IMR-90 (cell line): ENCODE results near the gene ITGA4. TPM values are rescaled to one million over a fixed set of nuclear protein-coding genes. Genes with fewer than 3 reads are reported as not detected.

Source experiments
- ATAC-seq: fragments of 200-7000 bp; cut with Tn5 transposase; 2 replicates; pipeline ENCODE4 v1.9.1; 2020; ENCODE audit warnings: low read depth, mild to moderate bottlenecking, moderate library complexity
- BruUV-seq: library from RNA; stranded (reverse); fragments of 400-500 nt; replicated peaks from 2 replicates; lab custom pipeline; 2021; lab: Mats Ljungman, UMichigan
- CTCF ChIA-PET: fragments of 300-600 bp; formaldehyde crosslinking; extraction: SDS; loops from one replicate; lab custom pipeline; 2021; ENCODE audit warnings: antibody characterized with exemption; lab: Yijun Ruan, JAX
- POLR2A ChIA-PET: fragments of 300-600 bp; sonication (Branson Sonifier 250); formaldehyde crosslinking; loops from one replicate; lab custom pipeline; 2022; ENCODE audit warnings: antibody characterized with exemption; ENCODE audit not compliant: unreplicated experiment; lab: Charles Lee
- DNase-seq: peaks from one replicate; pipeline ENCODE4 v3.0.0; 2013
- H2AFZ ChIP-seq: replicated peaks from 2 replicates; pipeline ENCODE3; 2013; ENCODE audit warnings: low read length, mild to moderate bottlenecking; ENCODE audit not compliant: poor library complexity
- H2AK5ac ChIP-seq: 2 replicates; pipeline ENCODE4 v1.6.1; 2013; ENCODE audit warnings: low read depth, low read length, inconsistent platforms
- H2AK9ac ChIP-seq: replicated peaks from 2 replicates; pipeline ENCODE3; 2013; ENCODE audit warnings: mild to moderate bottlenecking, low read depth, low read length, moderate library complexity; ENCODE audit not compliant: poor library complexity
- H2BK120ac ChIP-seq: 2 replicates; pipeline ENCODE4 v1.6.1; 2013; ENCODE audit warnings: low read depth, low read length, inconsistent platforms
- H2BK15ac ChIP-seq: 3 replicates; pipeline ENCODE4 v1.6.1; 2013; ENCODE audit warnings: low read depth, low read length, inconsistent platforms
- H2BK20ac ChIP-seq: 2 replicates; pipeline ENCODE4 v1.6.1; 2013; ENCODE audit warnings: low read depth, mild to moderate bottlenecking, inconsistent platforms, low read length, moderate library complexity
- H2BK5ac ChIP-seq: 2 replicates; pipeline ENCODE4 v1.6.1; 2013; ENCODE audit warnings: mild to moderate bottlenecking, low read depth, low read length, inconsistent platforms; ENCODE audit not compliant: poor library complexity, severe bottlenecking
- H3K14ac ChIP-seq: replicated peaks from 2 replicates; pipeline ENCODE4 v1.6.1; 2013; ENCODE audit warnings: low read depth, low read length, inconsistent platforms
- H3K18ac ChIP-seq: 2 replicates; pipeline ENCODE4 v1.6.1; 2013; ENCODE audit warnings: low read depth, low read length, control low read depth
- H3K23ac ChIP-seq: 2 replicates; pipeline ENCODE4 v1.6.1; 2013; ENCODE audit warnings: low read depth, low read length, inconsistent platforms
- H3K27ac ChIP-seq: 2 replicates; pipeline ENCODE4 v1.5.1; 2013; ENCODE audit warnings: mild to moderate bottlenecking, control low read depth, low read length; ENCODE audit not compliant: insufficient read depth
- H3K27me3 ChIP-seq: 2 replicates; pipeline ENCODE4 v1.6.1; 2013; ENCODE audit warnings: low read length; ENCODE audit not compliant: control insufficient read depth, insufficient read depth
- H3K36me3 ChIP-seq: 2 replicates; pipeline ENCODE4 v1.6.1; 2013; ENCODE audit warnings: low read length, mixed read lengths; ENCODE audit not compliant: control insufficient read depth, insufficient read depth
- H3K4ac ChIP-seq: 2 replicates; pipeline ENCODE4 v1.6.1; 2013; ENCODE audit warnings: low read depth, low read length, inconsistent platforms
- H3K4me1 ChIP-seq: 2 replicates; pipeline ENCODE4 v1.6.1; 2013; ENCODE audit warnings: low read length, mixed read lengths; ENCODE audit not compliant: control insufficient read depth, insufficient read depth
- H3K4me2 ChIP-seq: 2 replicates; pipeline ENCODE4 v1.6.1; 2013; ENCODE audit warnings: low read depth, mild to moderate bottlenecking, control low read depth, low read length, moderate library complexity
- H3K4me3 ChIP-seq: 2 replicates; pipeline ENCODE4 v1.5.1; 2013; ENCODE audit warnings: low read depth, mild to moderate bottlenecking, control low read depth, low read length, moderate library complexity; ENCODE audit not compliant: insufficient read depth
- H3K56ac ChIP-seq: 2 replicates; pipeline ENCODE4 v1.6.1; 2013; ENCODE audit warnings: low read length, inconsistent platforms; ENCODE audit not compliant: insufficient read depth; ENCODE audit errors: extremely low read depth
- H3K79me1 ChIP-seq, 2 experiments: 2 replicates each; pipeline ENCODE4 v1.6.1; 2013; ENCODE audit warnings: low read length in 2 of 2, inconsistent platforms in 1 of 2, low read depth in 1 of 2
- H3K9ac ChIP-seq: 2 replicates; pipeline ENCODE4 v1.6.1; 2013; ENCODE audit warnings: low read depth, low read length, control low read depth
- H3K9me1 ChIP-seq: 2 replicates; pipeline ENCODE4 v1.6.1; 2013; ENCODE audit warnings: low read length, inconsistent platforms; ENCODE audit not compliant: insufficient read depth
- H3K9me3 ChIP-seq: 2 replicates; pipeline ENCODE4 v1.6.1; 2013; ENCODE audit warnings: low read length; ENCODE audit not compliant: control insufficient read depth, insufficient read depth
- H4K20me1 ChIP-seq: 2 replicates; pipeline ENCODE4 v1.6.1; 2013; ENCODE audit warnings: low read length, inconsistent platforms; ENCODE audit not compliant: insufficient read depth
- H4K5ac ChIP-seq: 2 replicates; pipeline ENCODE4 v1.6.1; 2013; ENCODE audit warnings: mild to moderate bottlenecking, low read depth, low read length, control low read depth
- H4K8ac ChIP-seq, 2 experiments: 2 replicates each; pipeline ENCODE4 v1.6.1; 2013; ENCODE audit warnings: low read depth in 2 of 2, low read length in 2 of 2, control low read depth in 1 of 2, inconsistent platforms in 1 of 2
- H4K91ac ChIP-seq: 2 replicates; pipeline ENCODE4 v1.6.1; 2013; ENCODE audit warnings: low read depth, low read length, inconsistent platforms; ENCODE audit not compliant: insufficient read depth
- BHLHE40 ChIP-seq: fragments of 150-350 bp; IDR thresholded peaks from 2 replicates; pipeline ENCODE4 v1.6.1; 2016; ENCODE audit warnings: mild to moderate bottlenecking, low read depth, low read length
- CEBPB ChIP-seq: IDR thresholded peaks from 2 replicates; pipeline ENCODE4 v1.6.1; 2012; ENCODE audit warnings: low read depth, low read length, improper control_type of control experiment
- CHD1 ChIP-seq: IDR thresholded peaks from 2 replicates; pipeline ENCODE4 v1.6.1; 2012; ENCODE audit warnings: low read depth, low read length, improper control_type of control experiment
- CTCF ChIP-seq: conservative IDR thresholded peaks from 2 replicates; pipeline ENCODE4 v1.5.1; 2012; ENCODE audit warnings: mild to moderate bottlenecking, low read depth, low read length, improper control_type of control experiment
- ELK1 ChIP-seq: fragments of 150-350 bp; IDR thresholded peaks from 2 replicates; pipeline ENCODE4 v1.6.1; 2016; ENCODE audit warnings: low read depth, mild to moderate bottlenecking, low read length, moderate library complexity, borderline replicate concordance
- FOS ChIP-seq: fragments of 150-350 bp; IDR thresholded peaks from 2 replicates; pipeline ENCODE4 v1.6.1; 2016; ENCODE audit warnings: low read depth, low read length
- MAFK ChIP-seq: IDR thresholded peaks from 2 replicates; pipeline ENCODE4 v1.6.1; 2012; ENCODE audit warnings: low read depth, low read length, improper control_type of control experiment
- MAZ ChIP-seq: IDR thresholded peaks from 2 replicates; pipeline ENCODE4 v1.6.1; 2012; ENCODE audit warnings: low read depth, mild to moderate bottlenecking, low read length, improper control_type of control experiment, moderate library complexity, borderline replicate concordance
- MXI1 ChIP-seq: IDR thresholded peaks from 2 replicates; pipeline ENCODE4 v1.6.1; 2012; ENCODE audit warnings: low read depth, mild to moderate bottlenecking, low read length, moderate library complexity, borderline replicate concordance
- NFE2L2 ChIP-seq: fragments of 150-350 bp; IDR thresholded peaks from 2 replicates; pipeline ENCODE4 v1.6.1; 2016; ENCODE audit warnings: low read depth, mild to moderate bottlenecking, low read length
- POLR2A ChIP-seq: IDR thresholded peaks from 2 replicates; pipeline ENCODE4 v1.6.1; 2012; ENCODE audit warnings: mild to moderate bottlenecking, low read depth, low read length
- RAD21 ChIP-seq: IDR thresholded peaks from 2 replicates; pipeline ENCODE4 v1.6.1; 2012; ENCODE audit warnings: low read length, improper control_type of control experiment
- RCOR1 ChIP-seq: IDR thresholded peaks from 2 replicates; pipeline ENCODE4 v1.6.1; 2012; ENCODE audit warnings: mild to moderate bottlenecking, low read length, improper control_type of control experiment; ENCODE audit not compliant: insufficient replicate concordance
- RFX5 ChIP-seq: IDR thresholded peaks from 2 replicates; pipeline ENCODE4 v1.8.0; 2012; ENCODE audit warnings: low read depth, mild to moderate bottlenecking, low read length, moderate library complexity
- SMC3 ChIP-seq: fragments of 150-350 bp; IDR thresholded peaks from 2 replicates; pipeline ENCODE4 v1.6.1; 2016; ENCODE audit warnings: low read depth, mild to moderate bottlenecking, antibody characterized with exemption, low read length, moderate library complexity
- USF2 ChIP-seq: fragments of 150-350 bp; IDR thresholded peaks from 2 replicates; pipeline ENCODE4 v1.6.1; 2017; ENCODE audit warnings: mild to moderate bottlenecking, antibody characterized with exemption, low read length, low read depth
- WGBS, 2 experiments: methylation state at CpG; one replicate each; pipeline versions ENCODE4 v1.1.5 to v1.1.7; 2013; ENCODE audit warnings: missing lambda C conversion rate in 2 of 2; ENCODE audit not compliant: insufficient read length in 1 of 2; ENCODE audit errors: extremely low coverage in 2 of 2; 5-methylcytosine and 5-hydroxymethylcytosine counted together
- dilution Hi-C: fragments of 300-500 bp; cut with HindIII; formaldehyde crosslinking; loops from one replicate; pipeline ENCODE4 v1.14.3; 2018; ENCODE audit warnings: low sequenced_read_pairs; ENCODE audit not compliant: unreplicated experiment
- in situ Hi-C: fragments of 300-500 bp; cut with MboI; formaldehyde crosslinking; loops from 3 replicates; pipeline ENCODE4 v1.14.3; 2019; ENCODE audit warnings: low sequenced_read_pairs, inconsistent platforms, mixed read lengths
- intact Hi-C: fragments of 100-400 bp; cut with micrococcal nuclease; formaldehyde crosslinking; loops from 2 replicates; pipeline ENCODE4 v1.10.0; 2022
- polyA plus RNA-seq, 3 experiments: library from polyadenylated mRNA; depleted of rRNA; stranded (reverse); fragments of >200 nt; gene quantifications; 2 replicates each; pipeline ENCODE4 v1.2.3, GENCODE V29; 2012; ENCODE audit warnings: low replicate concordance in 1 of 3
- total RNA-seq: library from RNA; depleted of rRNA; stranded (reverse); fragments of >200 nt; gene quantifications from 2 replicates; pipeline ENCODE4 v1.2.3, GENCODE V29; 2012

The ITGA4 gene
- total and polyA plus RNA-seq, 2 of the 4 experiments (the other 2 are of a cell fraction) = 6.9 to 13.6 TPM

- Histone ChIP-seq H2AK9ac (no peak overlapping the region), H2BK15ac (no peak overlapping the region), H3K56ac (no peak overlapping the region), H3K9me1 (no peaks in the 10 kb centered on the region), H3K27me3 (no peaks in the 10 kb centered on the region), H2BK120ac (no peak overlapping the region), H3K36me3 (no peaks in the 10 kb centered on the region), H4K20me1 (no peaks in the 10 kb centered on the region), H3K4me2 (no peak overlapping the region), H3K4ac (no peak overlapping the region), H4K91ac (no peak overlapping the region), H2AK5ac (no peak overlapping the region), H4K8ac (no peak overlapping the region), H3K27ac (no peak overlapping the region), H3K9me3 (no peaks in the 10 kb centered on the region), H3K18ac (no peak overlapping the region), H2AFZ (no peak overlapping the region), H3K14ac (no peak overlapping the region), H2BK20ac (no peak overlapping the region), H2BK5ac (no peak overlapping the region), H3K23ac (no peak overlapping the region), H3K4me3 (no peak overlapping the region), H3K9ac (no peak overlapping the region), H4K5ac (no peak overlapping the region), H3K4me1 (no peaks in the 10 kb centered on the region), H3K79me1 (no peaks in the 10 kb centered on the region)
- WGBS, 2 experiments = no CpG with 5 or more reads among the region's 1 CpG
- no TSS peak for BruUV-seq
- DNase-seq = no peak
- intact Hi-C loops = no loop called here
- TF ChIP-seq CHD1 (no peak), MAZ (no peak), CTCF (no peak), CEBPB (no peak), RCOR1 (no peak), POLR2A (no peak), BHLHE40 (no peak), MAFK (no peak), RFX5 (no peak), NFE2L2 (no peak), RAD21 (no peak), FOS (no peak), USF2 (no peak), ELK1 (no peak), SMC3 (no peak), MXI1 (no peak)
- dilution Hi-C loops = no loop called here
- no peak for ATAC-seq
- in situ Hi-C loops = no loop called here
- ChIA-PET CTCF (no interaction called here), POLR2A (no interaction called here)
These were observed 36.1 kb upstream of the ITGA4 start for GRCh38 chr2:181421131-181421458.
